GM19372 (cell line): ENCODE data around the gene ARHGAP32.

ENCODE experiments used
- ATAC-seq: cut with Tn5 transposase; IDR thresholded peaks from one replicate; pipeline ENCODE4 v1.9.1; 2021; ENCODE audit warnings: mild to moderate bottlenecking, low read depth, moderate library complexity; ENCODE audit not compliant: unreplicated experiment

ARHGAP32 gene

DNA sequence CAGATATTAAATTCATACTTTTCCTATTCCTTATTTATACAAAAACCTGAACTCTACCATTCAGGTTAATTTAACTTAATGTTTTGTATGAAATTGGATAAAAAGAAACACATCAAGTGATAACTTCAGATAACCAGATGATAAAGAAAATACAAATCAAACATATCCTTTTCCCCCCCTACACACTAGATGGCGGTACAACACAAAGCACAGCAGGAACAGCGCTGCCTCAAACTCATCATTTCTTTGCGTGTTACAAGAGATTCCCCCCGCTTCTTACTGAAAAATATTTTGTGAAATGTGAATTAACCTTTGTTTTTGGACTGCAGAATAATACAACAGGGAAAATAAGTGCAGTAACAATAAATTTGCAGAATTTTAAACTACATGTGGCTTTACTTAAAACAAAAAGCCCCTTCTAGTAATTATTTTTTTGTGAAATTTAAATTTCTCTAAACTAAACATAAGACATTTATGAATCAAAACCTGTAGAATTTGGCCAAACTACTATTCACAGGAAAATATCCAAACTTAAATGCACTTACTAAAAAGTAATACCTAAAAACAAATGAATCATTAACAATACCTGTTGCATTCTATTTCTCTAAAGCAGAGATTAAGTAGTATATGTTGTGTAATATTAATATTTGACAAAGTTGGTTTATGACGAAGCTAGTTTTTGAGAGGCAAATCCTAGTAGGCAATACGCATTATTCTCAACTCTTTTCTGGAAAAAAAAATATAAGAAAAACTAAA lies 74.4 kb downstream of the ARHGAP32 start:
- ATAC-seq, result peak; percentile 85

DNA sequence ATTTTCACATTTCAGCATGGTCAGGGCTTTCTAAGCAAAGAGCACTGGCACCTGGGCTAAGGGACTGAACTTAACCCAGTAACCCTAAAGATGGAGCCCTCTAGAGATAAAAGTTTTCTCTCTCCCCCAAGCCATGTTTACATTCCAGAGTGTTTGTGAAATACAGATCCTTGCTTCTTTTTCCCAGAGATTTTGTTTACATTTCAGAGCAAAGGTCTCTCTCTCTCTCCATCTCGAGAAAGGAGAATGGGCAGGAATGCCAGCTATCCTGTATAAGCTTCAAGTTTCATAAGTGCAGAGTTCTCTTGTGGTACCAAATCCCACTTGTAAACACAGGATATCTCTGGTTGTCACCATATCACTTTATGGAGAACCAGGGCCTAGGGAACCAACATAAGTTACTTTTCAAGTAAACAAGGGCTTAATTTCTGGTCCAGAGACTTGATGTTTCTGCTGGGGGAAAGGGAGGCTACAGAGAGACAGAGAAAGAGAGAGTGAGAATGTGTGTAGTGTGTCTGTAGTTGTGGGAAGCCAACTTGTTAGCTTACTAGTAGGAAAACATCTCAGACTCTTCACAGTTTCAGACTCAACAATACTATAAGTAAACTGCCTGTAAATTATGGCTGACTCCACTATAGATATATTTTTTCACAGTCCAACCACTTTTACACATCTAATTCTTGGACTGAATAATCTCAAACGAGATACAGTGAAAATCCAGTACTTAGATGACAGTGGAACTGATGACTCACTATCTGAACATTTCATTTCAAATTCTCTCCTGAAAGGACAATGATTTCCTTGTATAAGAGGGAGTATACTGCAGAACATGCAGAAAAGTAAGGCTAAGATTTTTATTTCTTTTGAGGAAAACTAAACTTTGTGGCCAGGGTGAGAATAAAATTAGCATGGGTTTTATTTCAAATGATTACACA lies 76.2 kb downstream of the ARHGAP32 start:
- no peak for ATAC-seq

DNA sequence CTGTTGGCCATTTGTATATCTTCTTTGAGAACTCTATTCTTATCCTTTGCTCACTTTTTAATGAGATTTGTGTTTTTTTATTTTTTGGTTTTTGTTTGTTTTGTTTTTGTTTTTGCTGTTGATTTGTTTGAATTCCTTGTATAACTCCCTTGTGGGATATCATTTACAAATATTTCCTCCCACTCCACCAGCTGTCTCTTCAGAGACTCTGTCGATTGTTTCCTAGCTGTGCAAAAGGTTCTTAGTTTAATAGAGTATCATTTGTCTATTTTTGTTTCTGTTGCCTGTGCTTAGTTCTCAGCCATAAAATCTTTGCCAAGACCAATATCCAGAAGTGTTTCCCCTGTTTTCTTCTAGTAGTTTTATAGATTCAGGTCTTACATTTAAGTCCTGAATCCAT lies 82.4 kb downstream of the ARHGAP32 start:
- ATAC-seq, result no peak

DNA sequence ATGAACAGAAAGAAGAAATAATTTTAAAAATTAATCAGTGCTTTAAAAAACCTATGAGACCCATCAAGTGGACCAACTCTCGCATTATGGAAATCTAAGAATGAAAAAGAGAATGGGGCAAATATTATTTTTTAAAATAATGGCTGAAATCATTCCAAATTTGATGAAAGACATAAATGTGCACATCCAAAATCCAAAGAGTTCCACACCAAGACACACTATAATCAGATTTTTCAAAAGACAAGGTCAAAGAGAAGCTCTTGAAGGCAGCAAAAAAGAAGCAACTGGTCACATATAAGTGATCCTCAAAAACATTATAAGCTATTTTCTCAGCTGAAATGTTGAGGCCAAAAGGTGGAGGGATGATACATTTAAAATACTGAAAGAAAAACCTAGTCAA lies 85.3 kb downstream of the ARHGAP32 start:
- ATAC-seq, result no peak

DNA sequence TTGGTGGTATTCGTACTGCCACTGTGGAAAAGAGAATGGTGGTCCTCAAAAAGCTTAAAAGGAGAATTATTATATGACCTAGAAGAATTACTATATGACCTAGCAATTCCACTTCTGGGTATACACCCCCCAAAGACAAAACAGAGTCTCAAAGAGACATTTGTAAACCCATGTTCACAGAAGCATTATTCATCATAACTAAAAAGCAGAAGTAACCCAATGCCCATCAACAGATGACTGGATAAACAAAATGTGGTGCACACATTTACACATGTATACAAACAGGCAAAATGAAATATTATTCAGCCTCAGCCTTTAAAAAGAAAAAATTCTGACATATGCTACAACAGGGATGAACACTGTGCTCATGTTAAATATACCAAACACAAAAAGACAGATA lies 89.4 kb downstream of the ARHGAP32 start:
- ATAC-seq, result no peak

DNA sequence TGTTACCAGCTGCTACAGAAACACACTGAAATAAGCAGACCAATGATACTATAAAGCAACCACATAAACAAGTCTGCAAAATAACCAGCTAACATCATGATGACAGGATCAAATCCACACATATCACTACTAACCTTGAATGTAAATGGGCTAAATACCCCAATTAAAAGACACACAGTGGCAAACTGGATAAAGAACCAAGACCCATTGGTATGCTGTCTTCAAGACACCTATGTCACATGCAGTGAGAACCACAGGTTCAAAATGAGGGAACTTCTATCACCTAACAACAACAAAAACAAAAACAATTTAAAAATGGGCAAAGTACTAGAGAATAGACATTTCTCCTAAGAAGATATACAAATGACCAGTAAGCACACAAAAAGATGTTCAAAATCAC lies 89.9 kb downstream of the ARHGAP32 start:
- ATAC-seq, result no peak

DNA sequence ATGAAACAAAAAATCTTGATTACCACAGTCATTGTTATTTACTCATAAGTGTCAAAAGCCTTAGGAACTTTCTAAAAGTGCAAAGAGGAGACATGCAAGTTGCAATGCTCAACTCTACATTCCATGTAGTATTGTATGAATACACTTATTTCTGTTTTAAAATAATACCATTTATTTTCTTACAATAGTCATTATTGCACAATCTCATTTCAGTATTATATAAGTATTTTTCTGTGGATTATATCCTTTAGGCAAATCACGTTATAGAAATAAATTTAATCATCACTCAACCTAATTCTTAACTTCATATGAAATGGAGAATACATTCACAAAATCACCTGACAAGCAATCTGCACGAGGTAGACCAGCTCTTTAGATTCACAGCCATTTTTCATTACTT lies 98.8 kb downstream of the ARHGAP32 start:
- ATAC-seq, result no peak

DNA sequence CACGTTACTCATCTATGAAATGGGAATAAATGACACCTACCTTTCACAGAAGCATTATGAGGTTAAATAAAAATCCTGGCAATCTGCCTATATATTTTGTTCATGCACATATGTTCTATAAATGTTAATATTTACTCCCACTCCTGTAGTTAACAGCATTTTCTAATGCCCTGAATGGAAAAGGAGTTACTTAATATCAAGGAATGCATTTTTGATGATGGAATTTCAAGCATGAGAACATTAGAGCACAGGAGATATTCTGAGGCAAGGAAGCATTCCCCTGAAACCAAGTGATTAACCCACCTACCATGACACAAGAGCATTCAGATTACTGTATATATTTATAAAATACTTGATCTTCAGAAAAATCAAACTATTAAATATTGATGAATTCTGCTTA lies 102.1 kb downstream of the ARHGAP32 start:
- no peak for ATAC-seq

DNA sequence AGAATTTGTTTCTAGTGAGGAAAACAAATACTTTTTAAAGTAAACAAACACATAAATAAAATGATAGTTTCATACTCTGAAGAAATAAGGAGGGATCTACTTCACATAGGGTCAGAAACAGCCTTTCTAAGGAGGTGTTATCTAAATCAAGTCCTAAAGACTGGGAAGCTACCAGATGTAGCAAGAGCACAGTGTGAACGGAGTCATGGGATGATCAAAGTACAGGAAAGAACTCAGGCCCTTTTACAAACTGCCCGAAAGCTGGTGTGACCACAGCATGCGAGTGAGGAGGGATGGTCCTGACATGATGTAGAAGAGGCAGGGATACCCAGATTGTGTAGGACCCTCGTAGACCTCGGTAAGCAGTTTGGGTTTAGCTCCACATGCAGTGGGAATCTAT lies 102.8 kb downstream of the ARHGAP32 start:
- no peak for ATAC-seq

DNA sequence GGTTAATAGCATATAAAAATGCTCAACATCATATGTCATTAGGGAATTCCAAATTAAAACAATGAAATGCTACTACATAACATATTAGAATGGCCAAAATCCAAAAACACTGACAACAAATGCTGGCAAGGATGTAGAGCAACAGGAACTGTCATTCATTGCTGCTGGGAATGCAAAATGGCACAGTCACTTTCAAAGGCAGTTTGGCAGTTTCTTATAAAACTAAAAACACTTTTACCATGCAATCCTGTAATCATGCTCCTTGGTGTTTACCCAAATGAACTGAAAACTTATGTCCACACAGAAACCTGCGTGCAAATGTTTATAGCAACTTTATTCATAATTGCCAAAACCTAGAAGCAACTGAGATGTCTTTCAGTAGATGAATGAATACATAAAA lies 105.1 kb downstream of the ARHGAP32 start:
- no peak for ATAC-seq

DNA sequence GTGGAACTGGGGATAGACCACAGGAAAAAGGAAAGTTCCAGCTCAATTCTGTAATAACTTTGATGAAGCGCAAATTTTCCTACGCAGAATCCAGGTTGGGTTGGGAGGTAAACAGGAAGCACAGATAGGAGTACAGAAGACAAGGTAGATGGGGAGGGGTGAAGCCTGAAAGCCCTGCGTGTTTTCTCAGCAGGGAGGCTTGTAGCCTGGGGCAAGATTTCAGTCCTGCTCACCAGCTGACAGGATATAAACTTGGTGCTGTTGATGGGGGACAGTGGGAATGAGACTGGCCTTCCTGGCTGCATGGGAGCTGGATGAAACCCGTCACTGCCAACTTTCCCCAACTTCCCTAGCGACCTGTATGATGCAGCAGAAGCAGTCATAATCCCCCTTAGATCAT lies 114.9 kb downstream of the ARHGAP32 start:
- no peak for ATAC-seq

DNA sequence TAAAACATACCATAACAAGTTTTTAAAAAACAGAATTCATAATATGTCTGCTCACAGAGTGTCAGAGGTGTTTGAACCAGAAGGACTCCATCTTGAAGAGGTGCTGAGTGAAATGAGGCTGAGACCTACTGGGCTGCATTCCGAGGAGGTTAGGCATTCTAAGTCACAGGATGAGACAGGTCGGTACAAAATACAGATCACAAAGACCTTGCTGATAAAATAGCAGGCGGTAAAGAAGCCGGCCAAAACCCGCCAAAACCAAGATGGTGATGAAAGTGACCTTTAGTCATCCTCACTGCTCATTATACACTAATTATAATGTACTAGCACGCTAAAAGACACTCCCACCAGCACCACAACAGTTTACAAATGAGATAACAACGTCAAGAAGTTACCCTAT lies 116.4 kb downstream of the ARHGAP32 start:
- no peak for ATAC-seq

DNA sequence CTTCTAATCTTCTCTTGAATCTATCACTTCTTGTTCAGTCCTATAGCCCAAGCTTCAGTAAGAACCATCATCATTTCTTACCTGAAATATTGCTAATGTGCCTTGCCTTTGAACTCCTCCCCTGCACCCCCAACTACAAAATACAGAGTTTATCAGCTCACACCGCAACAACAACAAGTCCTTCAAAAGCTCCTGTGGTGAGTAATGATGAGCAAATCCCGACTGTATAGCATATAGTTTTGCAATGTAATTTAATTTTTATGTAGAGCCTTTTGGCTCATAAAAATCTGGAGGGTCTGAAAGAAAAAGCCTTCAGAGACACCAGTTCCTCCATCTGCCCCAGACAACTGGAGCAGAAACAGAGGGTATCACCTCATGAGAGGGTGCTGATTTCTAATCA lies 124.7 kb downstream of the ARHGAP32 start:
- no peak for ATAC-seq

DNA sequence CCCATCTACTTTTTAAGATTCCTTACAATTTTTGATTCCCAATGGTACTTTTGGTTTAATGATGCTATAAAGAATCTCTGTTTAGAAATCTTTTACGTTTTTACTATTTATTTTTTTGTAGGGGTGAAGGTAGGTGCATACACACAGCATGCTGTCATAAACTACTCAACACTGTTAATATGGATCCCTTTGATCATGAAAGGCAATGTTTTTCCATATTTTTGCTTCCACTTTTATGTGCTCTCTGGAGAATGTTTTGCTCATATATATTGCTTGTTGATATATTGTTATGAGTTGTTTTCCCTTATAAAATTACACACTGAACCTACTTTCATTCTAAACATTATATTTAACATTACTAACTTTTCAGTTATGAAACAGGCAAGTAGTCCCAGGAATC lies 125.9 kb downstream of the ARHGAP32 start:
- ATAC-seq, result no peak

DNA sequence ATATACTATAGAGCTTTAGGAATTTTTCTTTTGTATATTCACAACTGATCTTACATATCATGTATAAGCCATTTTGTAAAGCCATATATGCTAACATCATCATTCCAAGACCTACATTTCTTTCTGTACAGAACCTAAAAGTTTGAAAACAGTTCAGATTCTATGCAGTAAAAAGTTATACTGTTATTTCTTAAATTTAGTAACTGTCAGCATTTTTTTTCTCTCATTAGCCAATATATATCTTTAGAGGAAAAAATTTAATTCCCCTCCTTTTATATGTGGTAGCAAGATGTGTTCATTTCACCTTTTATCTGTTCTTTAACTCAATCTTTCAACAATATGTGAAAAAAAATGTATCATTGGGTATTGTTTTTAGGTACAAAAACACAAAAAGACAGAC lies 129.0 kb downstream of the ARHGAP32 start:
- no peak for ATAC-seq

DNA sequence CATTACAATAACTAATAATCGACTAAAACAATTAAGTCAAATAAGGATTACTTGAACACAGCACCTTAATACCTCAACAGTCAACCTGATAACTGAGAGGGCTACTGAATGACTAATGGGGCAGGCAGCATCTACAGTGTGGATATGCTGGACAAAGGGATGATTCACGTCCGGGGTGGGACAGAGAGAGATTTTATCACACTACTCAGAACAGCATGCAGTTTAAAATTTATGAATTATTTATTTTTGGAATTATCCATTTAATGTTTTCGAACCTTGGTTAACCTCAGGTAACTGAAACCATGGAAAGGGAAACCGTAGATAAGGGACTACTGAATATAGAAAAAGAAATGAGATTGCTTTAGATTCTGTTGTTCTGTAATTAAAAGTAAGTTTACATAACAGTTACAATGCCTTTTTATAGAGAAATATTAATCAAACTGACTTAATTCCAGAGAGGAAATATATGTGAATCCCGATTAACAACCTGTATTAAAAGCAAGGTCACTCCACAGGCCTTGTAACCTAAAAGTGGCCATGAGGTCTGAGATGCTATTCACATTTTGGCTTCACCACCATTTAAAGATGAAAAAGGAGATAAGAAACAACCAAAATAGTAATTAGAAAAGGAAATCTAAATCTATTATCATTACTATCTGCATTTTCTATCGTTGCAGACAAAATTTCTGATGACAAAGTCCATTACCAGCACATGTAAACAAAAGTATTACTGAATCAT lies 130.5 kb downstream of the ARHGAP32 start:
- ATAC-seq, result no peak

DNA sequence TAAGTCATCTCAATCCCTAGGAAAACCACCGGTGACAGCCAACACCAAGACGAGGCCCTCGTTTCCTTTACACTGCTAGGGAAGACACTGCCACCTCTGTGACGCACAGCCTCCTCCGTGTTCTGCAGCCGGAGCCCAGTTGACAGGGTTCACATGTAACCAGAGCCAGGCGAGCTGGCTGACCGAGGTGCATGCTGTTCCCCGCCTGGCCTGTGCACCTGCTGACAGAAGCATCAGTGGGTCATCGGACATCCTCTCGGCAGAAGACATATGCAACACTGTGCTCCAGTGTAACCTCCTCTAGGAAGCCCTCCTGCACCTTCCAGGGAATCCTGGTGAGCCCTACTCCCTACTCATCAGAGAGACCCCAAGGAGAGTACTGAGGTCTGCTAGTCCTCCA lies 135.2 kb downstream of the ARHGAP32 start:
- ATAC-seq, result no peak

DNA sequence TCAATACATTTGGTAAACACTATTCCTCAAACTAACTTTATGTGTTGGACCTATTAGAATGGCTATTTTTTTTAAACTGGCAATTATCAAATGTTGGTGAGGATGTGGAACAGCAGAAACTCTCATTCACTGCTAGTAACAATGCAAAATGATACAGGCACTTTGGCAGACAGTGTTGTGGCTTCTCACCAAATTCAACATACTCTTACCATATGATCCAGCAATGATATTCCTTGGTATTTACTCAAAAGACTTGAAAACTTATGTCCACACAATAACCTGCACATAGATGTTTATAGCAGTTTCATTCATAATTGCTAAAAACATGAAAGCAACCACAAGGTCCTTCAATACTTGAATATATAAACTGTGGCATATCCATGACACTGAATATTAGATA lies 136.9 kb downstream of the ARHGAP32 start:
- no peak for ATAC-seq

DNA sequence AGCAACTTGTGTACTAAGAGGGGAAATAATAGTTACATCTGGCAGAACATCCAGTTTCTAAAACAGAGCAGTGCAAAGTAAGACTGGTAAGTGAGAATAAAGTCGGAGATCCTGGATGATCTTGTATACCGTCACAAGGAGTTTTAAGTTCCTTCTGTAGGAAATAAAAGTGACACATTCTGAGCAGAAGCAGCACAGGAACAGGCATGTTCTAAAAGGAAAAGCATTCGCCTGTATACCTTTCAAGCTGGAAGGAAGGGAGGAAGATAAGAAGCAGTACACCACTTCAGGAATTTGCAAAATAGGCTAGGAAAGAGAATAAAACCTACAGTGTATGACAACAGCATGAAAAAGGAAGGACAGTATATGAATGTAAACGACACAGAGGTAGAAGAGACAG lies 143.2 kb downstream of the ARHGAP32 start:
- no peak for ATAC-seq

DNA sequence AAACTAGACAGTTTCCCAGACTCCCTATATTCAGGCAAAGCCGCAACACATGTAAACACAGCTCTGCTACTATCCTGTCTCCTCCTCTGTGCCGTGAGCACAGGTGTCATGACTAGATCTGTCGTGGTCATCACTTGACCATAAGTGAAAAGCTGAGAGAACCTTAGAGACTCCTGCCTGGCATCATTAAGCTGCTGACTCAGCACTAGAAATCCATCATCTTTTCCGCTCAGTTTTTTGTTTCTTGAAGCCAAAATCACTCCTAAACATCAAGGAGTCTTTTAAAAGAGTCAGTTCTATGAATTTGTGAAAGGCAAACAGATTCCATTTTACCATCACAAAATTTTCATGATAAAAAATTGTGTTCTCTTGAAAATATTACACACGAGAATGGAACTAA lies 147.0 kb downstream of the ARHGAP32 start:
- ATAC-seq, result no peak

DNA sequence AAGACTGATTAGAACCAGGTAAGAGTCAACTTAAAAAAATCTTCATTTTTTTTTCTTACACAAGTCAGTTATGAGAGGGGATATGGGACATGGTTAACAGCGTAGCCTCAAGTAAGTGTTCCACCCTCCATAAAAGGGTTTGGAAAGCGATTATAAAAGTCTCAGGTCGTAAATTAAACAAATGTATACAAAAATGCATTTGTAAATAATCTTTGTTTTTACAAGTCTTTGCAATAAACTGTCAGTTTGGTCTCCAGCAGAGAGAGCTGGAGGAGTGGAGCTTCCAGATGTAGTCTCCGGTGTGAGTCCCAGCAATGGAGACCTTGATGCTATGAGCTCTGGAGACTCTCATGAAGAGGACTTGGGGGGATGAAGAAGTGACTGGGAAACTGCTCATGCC lies 149.6 kb downstream of the ARHGAP32 start:
- ATAC-seq, result no peak
